Glutamatergic neuron (in vitro differentiated cells): ENCODE data around the gene RGL1. TPM values are rescaled to one million over a fixed set of nuclear protein-coding genes. Genes with fewer than 3 reads are reported as not detected.
A peak's percentile ranks its signal among the peaks of the same experiment; 100 is the strongest.

Experiments
- DNase-seq: peaks from one replicate; pipeline ENCODE4 v3.0.0; 2022
- H3K27ac Mint-ChIP-seq: one replicate; pipeline ENCODE4 v1.8.0; 2020; ENCODE audit warnings: mild to moderate bottlenecking, mixed read lengths, inconsistent platforms; ENCODE audit not compliant: unreplicated experiment
- H3K27me3 Mint-ChIP-seq: one replicate; pipeline ENCODE4 v1.8.0; 2020; ENCODE audit warnings: mild to moderate bottlenecking, moderate library complexity, mixed read lengths, inconsistent platforms; ENCODE audit not compliant: unreplicated experiment
- H3K36me3 Mint-ChIP-seq: one replicate; pipeline ENCODE4 v1.8.0; 2020; ENCODE audit warnings: mild to moderate bottlenecking, mixed read lengths, inconsistent platforms; ENCODE audit not compliant: unreplicated experiment
- H3K4me1 Mint-ChIP-seq: one replicate; pipeline ENCODE4 v1.8.0; 2020; ENCODE audit warnings: mild to moderate bottlenecking, low read depth, mixed read lengths, inconsistent platforms; ENCODE audit not compliant: unreplicated experiment
- H3K4me3 Mint-ChIP-seq: one replicate; pipeline ENCODE4 v1.8.0; 2020; ENCODE audit warnings: mild to moderate bottlenecking, mixed read lengths, inconsistent platforms; ENCODE audit not compliant: unreplicated experiment
- H3K9me3 Mint-ChIP-seq: one replicate; pipeline ENCODE4 v1.8.0; 2020; ENCODE audit warnings: mild to moderate bottlenecking, moderate library complexity, mixed read lengths, inconsistent platforms; ENCODE audit not compliant: unreplicated experiment
- total RNA-seq: library from RNA; stranded (reverse); fragmentation: NEBNext Ultra II Directional; extraction: Animal tissue kit (Norgen Biotek cat#: 25700); gene quantifications from one replicate; pipeline ENCODE4 v1.2.1, GENCODE V29; 2021; ENCODE audit not compliant: unreplicated experiment
- TF ChIP-seq, protein P1 (sequence below): fragments of 200-600 bp; sonication (generic); IDR thresholded peaks from one replicate; pipeline ENCODE4 v1.5.0; 2021; ENCODE audit not compliant: partially characterized antibody, unreplicated experiment

RGL1 gene
- total RNA-seq, 1 donor from 2014 or later, result 4.9 TPM

DNA sequence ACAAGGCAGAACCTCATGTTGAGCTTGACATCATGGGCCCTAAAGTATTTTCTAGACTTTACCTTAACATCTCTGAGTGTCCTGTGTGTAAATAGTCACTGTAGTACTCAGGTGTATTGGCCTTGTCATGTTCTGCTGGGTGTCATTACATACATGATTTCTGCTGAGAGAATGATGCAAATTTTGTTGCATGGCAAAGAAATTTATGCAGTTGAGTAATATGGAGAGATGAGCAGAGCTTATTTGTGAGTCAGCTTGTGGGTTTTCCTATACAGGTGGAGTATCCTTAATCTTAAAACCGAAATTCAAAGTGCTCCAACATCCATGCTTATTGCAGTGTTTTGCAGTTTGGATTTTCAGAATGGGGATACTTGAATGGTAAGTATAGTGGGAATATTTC, 36.6 kb downstream of the RGL1 start:
- H3K27ac Mint-ChIP-seq, result no peak overlapping the region
- peaks cover 5% of the 10 kb centered on the region for H3K36me3 Mint-ChIP-seq
- H3K9me3 Mint-ChIP-seq, result peaks cover 2% of the 10 kb centered on the region
- peaks cover 18% of the 10 kb centered on the region for H3K4me1 Mint-ChIP-seq
- H3K4me3 Mint-ChIP-seq, result no peak overlapping the region
- peaks cover 2% of the 10 kb centered on the region for H3K27me3 Mint-ChIP-seq
- TF ChIP-seq, protein P1, sequence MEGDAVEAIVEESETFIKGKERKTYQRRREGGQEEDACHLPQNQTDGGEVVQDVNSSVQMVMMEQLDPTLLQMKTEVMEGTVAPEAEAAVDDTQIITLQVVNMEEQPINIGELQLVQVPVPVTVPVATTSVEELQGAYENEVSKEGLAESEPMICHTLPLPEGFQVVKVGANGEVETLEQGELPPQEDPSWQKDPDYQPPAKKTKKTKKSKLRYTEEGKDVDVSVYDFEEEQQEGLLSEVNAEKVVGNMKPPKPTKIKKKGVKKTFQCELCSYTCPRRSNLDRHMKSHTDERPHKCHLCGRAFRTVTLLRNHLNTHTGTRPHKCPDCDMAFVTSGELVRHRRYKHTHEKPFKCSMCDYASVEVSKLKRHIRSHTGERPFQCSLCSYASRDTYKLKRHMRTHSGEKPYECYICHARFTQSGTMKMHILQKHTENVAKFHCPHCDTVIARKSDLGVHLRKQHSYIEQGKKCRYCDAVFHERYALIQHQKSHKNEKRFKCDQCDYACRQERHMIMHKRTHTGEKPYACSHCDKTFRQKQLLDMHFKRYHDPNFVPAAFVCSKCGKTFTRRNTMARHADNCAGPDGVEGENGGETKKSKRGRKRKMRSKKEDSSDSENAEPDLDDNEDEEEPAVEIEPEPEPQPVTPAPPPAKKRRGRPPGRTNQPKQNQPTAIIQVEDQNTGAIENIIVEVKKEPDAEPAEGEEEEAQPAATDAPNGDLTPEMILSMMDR, result no peak
- DNase-seq, result no peak

GRCh38 chr1:183841950-183842794, 37.3 kb downstream of the RGL1 start:
- TF ChIP-seq, protein P1, result no peak
- Mint-ChIP-seq H3K36me3 (peaks cover 5% of the 10 kb centered on the region), H3K4me3 (no peak overlapping the region), H3K9me3 (peaks cover 2% of the 10 kb centered on the region), H3K4me1 (peaks cover 18% of the 10 kb centered on the region), H3K27ac (no peak overlapping the region), H3K27me3 (peaks cover 2% of the 10 kb centered on the region)
- DNase-seq, result no peak

DNA sequence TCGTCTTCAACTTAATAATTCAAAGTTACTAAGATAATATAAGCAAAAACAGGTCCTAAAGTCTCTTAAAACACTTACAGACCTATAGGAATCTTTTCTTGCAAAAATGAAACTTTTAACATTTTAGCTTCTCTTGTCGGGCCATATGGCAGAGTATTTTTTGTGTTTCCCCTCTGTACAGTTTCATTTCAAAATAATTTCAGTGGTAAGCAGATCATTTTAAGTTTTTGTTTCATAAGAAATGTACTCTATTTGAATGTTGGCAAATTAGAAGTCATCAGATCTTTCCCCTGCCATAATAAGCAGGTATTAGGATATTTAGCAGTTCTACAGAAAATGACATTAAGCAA, 37.9 kb downstream of the RGL1 start:
- TF ChIP-seq, protein P1, result no peak
- H3K4me3 Mint-ChIP-seq, result no peak overlapping the region
- peaks cover 20% of the 10 kb centered on the region for H3K4me1 Mint-ChIP-seq

DNA sequence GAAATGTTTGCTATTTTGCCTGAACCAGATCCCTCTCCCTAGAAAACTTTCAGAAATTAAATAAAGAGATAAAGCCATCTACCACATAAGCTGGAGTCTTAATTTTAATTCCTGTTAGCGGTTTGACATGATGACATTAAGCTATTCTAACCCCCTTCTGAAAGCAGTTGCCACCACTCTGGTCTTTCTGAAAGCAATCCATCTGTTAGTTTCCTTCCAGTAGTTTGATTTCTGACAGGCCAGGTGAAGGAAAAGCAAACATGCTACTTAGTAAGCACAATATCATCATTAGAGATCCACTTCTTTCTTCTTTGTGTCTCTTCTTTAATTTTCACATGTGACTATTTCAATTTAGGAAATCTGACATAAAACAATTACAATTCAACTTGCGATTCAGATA, 39.9 kb downstream of the RGL1 start:
- no peak overlapping the region for H3K4me3 Mint-ChIP-seq

More for the DNA sequence above, 37.9 kb downstream of the RGL1 start:
- H3K9me3 Mint-ChIP-seq, result peaks cover 4% of the 10 kb centered on the region
- H3K27me3 Mint-ChIP-seq, result peaks cover 2% of the 10 kb centered on the region
- DNase-seq, result no peak
- H3K27ac Mint-ChIP-seq, result no peak overlapping the region
- peaks cover 5% of the 10 kb centered on the region for H3K36me3 Mint-ChIP-seq

GRCh38 chr1:183845681-183846080, 40.8 kb downstream of the RGL1 start:
- no peak for DNase-seq
- no peaks in the 10 kb centered on the region for H3K27me3 Mint-ChIP-seq
- no peak overlapping the region for H3K27ac Mint-ChIP-seq
- H3K4me3 Mint-ChIP-seq, result no peak overlapping the region
- no peaks in the 10 kb centered on the region for H3K36me3 Mint-ChIP-seq
- H3K4me1 Mint-ChIP-seq, result peaks cover 20% of the 10 kb centered on the region
- TF ChIP-seq, protein P1, result no peak
- peaks cover 4% of the 10 kb centered on the region for H3K9me3 Mint-ChIP-seq

More for the DNA sequence above, 39.9 kb downstream of the RGL1 start:
- no peaks in the 10 kb centered on the region for H3K36me3 Mint-ChIP-seq
- peaks cover 4% of the 10 kb centered on the region for H3K9me3 Mint-ChIP-seq
- no peaks in the 10 kb centered on the region for H3K27me3 Mint-ChIP-seq
- TF ChIP-seq, protein P1, result no peak
- no peak for DNase-seq
- peak overlapping the region; percentile 59 for H3K27ac Mint-ChIP-seq
- H3K4me1 Mint-ChIP-seq, result peaks cover 20% of the 10 kb centered on the region
